A549 (cell line): ENCODE results near the gene HCST.
"Not testable (repeated sequence)": the region's sequence is repeated elsewhere in the genome, so short reads cannot be mapped to it uniquely, and the experiment has no call there.

ENCODE experiments used
- CTCF ChIP-seq: fragments of >200 bp; sonication (Bioruptor Twin); formaldehyde crosslinking; IDR thresholded peaks from 3 replicates; pipeline ENCODE4 v1.5.1; 2016
- TF ChIP-seq, protein P1 (sequence below): fragments of 200-600 bp; sonication (generic); IDR thresholded peaks from 2 replicates; pipeline ENCODE4 v1.6.1; 2016; ENCODE audit warnings: antibody characterized with exemption, mild to moderate bottlenecking, moderate library complexity

DNA sequence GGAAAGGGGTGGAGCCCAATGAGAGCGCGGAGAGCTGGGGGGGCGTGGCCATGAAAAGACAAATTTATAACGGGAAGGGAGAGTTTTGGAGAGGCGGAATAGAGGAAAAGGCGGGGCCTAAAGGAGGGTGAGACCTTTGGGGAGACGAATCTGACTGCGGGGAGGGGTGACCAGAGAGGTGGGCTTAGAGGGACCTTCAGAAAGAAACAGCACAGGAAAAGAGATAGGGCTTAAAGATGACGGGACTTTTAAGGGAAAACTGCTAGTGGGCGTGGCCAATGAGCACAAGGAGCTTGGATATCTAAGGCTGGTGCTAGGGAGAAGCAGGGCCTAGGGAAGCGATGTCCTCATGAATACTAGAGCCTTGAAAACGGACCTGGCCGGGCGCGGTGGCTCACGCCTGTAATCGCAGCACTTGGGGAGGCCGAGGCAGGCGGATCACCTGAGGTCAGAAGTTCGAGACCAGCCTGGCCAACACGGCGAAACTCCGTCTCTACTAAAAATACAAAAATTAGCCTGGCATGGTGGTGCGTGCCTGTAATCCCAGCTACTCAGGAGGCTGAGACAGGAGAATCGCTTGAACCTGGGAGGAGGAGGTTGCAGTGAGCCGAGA lies 32.1 kb upstream of the HCST start:
- TF ChIP-seq CTCF: not testable (repeated sequence)
- TF ChIP-seq, protein P1, sequence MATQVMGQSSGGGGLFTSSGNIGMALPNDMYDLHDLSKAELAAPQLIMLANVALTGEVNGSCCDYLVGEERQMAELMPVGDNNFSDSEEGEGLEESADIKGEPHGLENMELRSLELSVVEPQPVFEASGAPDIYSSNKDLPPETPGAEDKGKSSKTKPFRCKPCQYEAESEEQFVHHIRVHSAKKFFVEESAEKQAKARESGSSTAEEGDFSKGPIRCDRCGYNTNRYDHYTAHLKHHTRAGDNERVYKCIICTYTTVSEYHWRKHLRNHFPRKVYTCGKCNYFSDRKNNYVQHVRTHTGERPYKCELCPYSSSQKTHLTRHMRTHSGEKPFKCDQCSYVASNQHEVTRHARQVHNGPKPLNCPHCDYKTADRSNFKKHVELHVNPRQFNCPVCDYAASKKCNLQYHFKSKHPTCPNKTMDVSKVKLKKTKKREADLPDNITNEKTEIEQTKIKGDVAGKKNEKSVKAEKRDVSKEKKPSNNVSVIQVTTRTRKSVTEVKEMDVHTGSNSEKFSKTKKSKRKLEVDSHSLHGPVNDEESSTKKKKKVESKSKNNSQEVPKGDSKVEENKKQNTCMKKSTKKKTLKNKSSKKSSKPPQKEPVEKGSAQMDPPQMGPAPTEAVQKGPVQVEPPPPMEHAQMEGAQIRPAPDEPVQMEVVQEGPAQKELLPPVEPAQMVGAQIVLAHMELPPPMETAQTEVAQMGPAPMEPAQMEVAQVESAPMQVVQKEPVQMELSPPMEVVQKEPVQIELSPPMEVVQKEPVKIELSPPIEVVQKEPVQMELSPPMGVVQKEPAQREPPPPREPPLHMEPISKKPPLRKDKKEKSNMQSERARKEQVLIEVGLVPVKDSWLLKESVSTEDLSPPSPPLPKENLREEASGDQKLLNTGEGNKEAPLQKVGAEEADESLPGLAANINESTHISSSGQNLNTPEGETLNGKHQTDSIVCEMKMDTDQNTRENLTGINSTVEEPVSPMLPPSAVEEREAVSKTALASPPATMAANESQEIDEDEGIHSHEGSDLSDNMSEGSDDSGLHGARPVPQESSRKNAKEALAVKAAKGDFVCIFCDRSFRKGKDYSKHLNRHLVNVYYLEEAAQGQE: not testable (repeated sequence)
